ENCODE measurements around the gene SLCO4C1.

- TF ChIP-seq CTCF (IDR thresholded peaks at IDR 0.05; ENCODE audit: poor library complexity) (no peak), EZH2 (IDR thresholded peaks at IDR 0.05; ENCODE audit: borderline replicate concordance) (no peak), EZH2phosphoT487 (IDR thresholded peaks at IDR 0.05; ENCODE audit: low read depth, severe bottlenecking, unreplicated experiment) (no peak)
Measured at GRCh38 chr5:102229685-102230084, 66.4 kb downstream of the SLCO4C1 start.
